HCT116 (cell line): Measurements from ENCODE around the gene TRAF5. TPM values are rescaled to one million over a fixed set of nuclear protein-coding genes. Genes with fewer than 3 reads are reported as not detected.

ENCODE experiments used
- ATAC-seq: fragments of 200-7000 bp; cut with Tn5 transposase; 2 replicates; pipeline ENCODE4 v1.9.1; 2020; ENCODE audit warnings: mild to moderate bottlenecking, moderate library complexity
- BruUV-seq: library from RNA; stranded (reverse); fragments of 400-500 nt; replicated peaks from 2 replicates; lab custom pipeline; 2021; lab: Mats Ljungman, UMichigan
- CTCF ChIA-PET: fragments of 300-600 bp; sonication (Branson Sonifier 250); formaldehyde crosslinking; loops from one replicate; lab custom pipeline; 2021; ENCODE audit warnings: antibody characterized with exemption; lab: Charles Lee
- POLR2A ChIA-PET: fragments of 300-600, 350-600 bp; sonication (Branson Sonifier 250); formaldehyde crosslinking; loops from one replicate; lab custom pipeline; 2021; ENCODE audit warnings: antibody characterized with exemption; lab: Charles Lee
- RAD21 ChIA-PET, 2 experiments: fragments of 300-600 bp; sonication (Branson Sonifier 250); formaldehyde crosslinking; loops; one replicate each; lab custom pipeline; 2023; ENCODE audit warnings: low total read pairs in 2 of 2; ENCODE audit not compliant: uncharacterized antibody in 2 of 2, unreplicated experiment in 2 of 2, low non-redundant PET in 1 of 2; lab: Charles Lee
- DNase-seq: peaks from one replicate; pipeline ENCODE4 v3.0.0-alpha.2; 2010; ENCODE audit warnings: low read depth, low spot score
- H2AFZ ChIP-seq: fragments of 200-600 bp; shearing (Covaris generic), sonication (generic); 2 replicates; pipeline ENCODE4 v1.6.1; 2017; ENCODE audit warnings: low read depth, mixed run types, mixed read lengths, antibody characterized with exemption, low read length; ENCODE audit not compliant: poor library complexity, severe bottlenecking
- H3K27ac ChIP-seq: 2 replicates; pipeline ENCODE4 v1.5.1; 2012; ENCODE audit warnings: low read depth, low read length
- H3K27me3 ChIP-seq: fragments of 200-600 bp; sonication (generic); 2 replicates; pipeline ENCODE4 v1.6.1; 2016; ENCODE audit warnings: mixed run types, low read length, mixed read lengths; ENCODE audit not compliant: insufficient read depth
- H3K36me3 ChIP-seq, 2 experiments: fragments of 200-500 bp in 1 of 2; fragments of 200-600 bp in 1 of 2; sonication (Bioruptor generic) in 1 of 2; sonication (generic) in 1 of 2; 2 replicates each; pipeline versions ENCODE4 v1.5.1 to v1.6.1; 2014 to 2016; ENCODE audit warnings: low read length in 2 of 2, inconsistent platforms in 1 of 2, mixed read lengths in 1 of 2, mixed run types in 1 of 2; ENCODE audit not compliant: insufficient read depth in 2 of 2, control insufficient read depth in 1 of 2
- H3K4me1 ChIP-seq, 2 experiments: fragments of 200-600 bp in 1 of 2; sonication (generic) in 1 of 2; 2 replicates each; pipeline versions ENCODE4 v1.5.1 to v1.6.1; 2012 to 2017; ENCODE audit warnings: low read length in 2 of 2, inconsistent platforms in 1 of 2, mild to moderate bottlenecking in 1 of 2, mixed read lengths in 1 of 2, mixed run types in 1 of 2, moderate library complexity in 1 of 2; ENCODE audit not compliant: insufficient read depth in 2 of 2, control insufficient read depth in 1 of 2
- H3K4me2 ChIP-seq: fragments of 200-600 bp; sonication (generic); 2 replicates; pipeline ENCODE4 v1.6.1; 2017; ENCODE audit warnings: mixed run types, low read length, mixed read lengths
- H3K4me3 ChIP-seq, 2 experiments: fragments of 200-600 bp in 1 of 2; sonication (generic) in 1 of 2; replicated peaks in 1 of 2; 2 replicates each; pipeline ENCODE4 v1.5.1; 2011 to 2016; ENCODE audit warnings: low read length in 2 of 2, control low read depth in 1 of 2, low read depth in 1 of 2, mild to moderate bottlenecking in 1 of 2, mixed read lengths in 1 of 2, mixed run types in 1 of 2
- H3K79me2 ChIP-seq: fragments of 200-600 bp; sonication (generic); 2 replicates; pipeline ENCODE4 v1.6.1; 2017; ENCODE audit warnings: mild to moderate bottlenecking, mixed run types, low read length, moderate library complexity, mixed read lengths; ENCODE audit not compliant: insufficient read depth
- H3K9ac ChIP-seq: fragments of 200-600 bp; sonication (generic); 2 replicates; pipeline ENCODE4 v1.6.1; 2016; ENCODE audit warnings: low read length, mixed read lengths
- H3K9me2 ChIP-seq: fragments of 200-600 bp; sonication (generic), shearing (Covaris generic); 2 replicates; pipeline ENCODE4 v1.6.1; 2017; ENCODE audit warnings: mixed run types, mild to moderate bottlenecking, moderate library complexity; ENCODE audit not compliant: insufficient read depth
- H3K9me3 ChIP-seq, 2 experiments: fragments of 200-500 bp in 1 of 2; fragments of 200-600 bp in 1 of 2; sonication (Bioruptor generic) in 1 of 2; sonication (generic) in 1 of 2; 2 replicates each; pipeline ENCODE4 v1.6.1; 2014 to 2017; ENCODE audit warnings: low read length in 2 of 2, mixed read lengths in 2 of 2, inconsistent platforms in 1 of 2, low read depth in 1 of 2, mild to moderate bottlenecking in 1 of 2, mixed run types in 1 of 2, moderate library complexity in 1 of 2; ENCODE audit not compliant: control insufficient read depth in 1 of 2, insufficient read depth in 1 of 2
- H4K20me1 ChIP-seq: fragments of 200-600 bp; sonication (generic), shearing (Covaris generic); 2 replicates; pipeline ENCODE4 v1.6.1; 2017; ENCODE audit warnings: mixed run types, mild to moderate bottlenecking, moderate library complexity; ENCODE audit not compliant: insufficient read depth
- FOSL1 ChIP-seq: IDR thresholded peaks from 2 replicates; pipeline ENCODE4 v1.6.1; 2012; ENCODE audit warnings: low read depth
- JUND ChIP-seq: IDR thresholded peaks from 2 replicates; pipeline ENCODE4 v1.6.1; 2012
- MAX ChIP-seq: IDR thresholded peaks from 2 replicates; pipeline ENCODE4 v1.6.1; 2012
- POLR2AphosphoS5 ChIP-seq: IDR thresholded peaks from 2 replicates; pipeline ENCODE4 v1.6.1; 2011; ENCODE audit warnings: mild to moderate bottlenecking, low read depth, low read length, moderate library complexity
- RAD21 ChIP-seq: IDR thresholded peaks from 2 replicates; pipeline ENCODE4 v1.6.1; 2012; ENCODE audit warnings: low read depth, mild to moderate bottlenecking
- SP1 ChIP-seq: IDR thresholded peaks from 2 replicates; pipeline ENCODE4 v1.6.1; 2012; ENCODE audit warnings: low read depth
- SRF ChIP-seq: IDR thresholded peaks from 2 replicates; pipeline ENCODE4 v1.6.1; 2012; ENCODE audit warnings: low read depth
- intact Hi-C: fragments of 100-400 bp; cut with micrococcal nuclease; formaldehyde crosslinking; loops from 2 replicates; pipeline ENCODE4 v1.10.0; 2022
- total RNA-seq: library from RNA; stranded (reverse); gene quantifications from one replicate; pipeline ENCODE4 v1.2.1, GENCODE V29; 2021; ENCODE audit not compliant: unreplicated experiment

TRAF5 gene
- total RNA-seq, 1 experiment from 2014 or later: 6.5 TPM

- intact Hi-C loops: no loop called here
- H3K27ac ChIP-seq: no peak overlapping the region
Measured at GRCh38 chr1:211333906-211334305, 7.3 kb downstream of the TRAF5 start.

GRCh38 chr1:211334986-211335385 lies 8.4 kb downstream of the TRAF5 start:
- no peak for ATAC-seq
- POLR2A ChIA-PET: no interaction called here
- CTCF ChIA-PET: no interaction called here

More at GRCh38 chr1:211333906-211334305, 7.3 kb downstream of the TRAF5 start:
- RAD21 ChIA-PET: no interaction called here
- Histone ChIP-seq H4K20me1 (no peaks in the 10 kb centered on the region), H3K4me1 (peaks cover 0 to 17% of the 10 kb centered on the region in 2 experiments; a peak in 1 of 4 replicates), H3K9me2 (no peaks in the 10 kb centered on the region), H3K9me3 (no peaks in the 10 kb centered on the region), H3K27me3 (no peaks in the 10 kb centered on the region), H3K4me3 (no peak overlapping the region), H2AFZ (no peak overlapping the region), H3K36me3 (no peaks in the 10 kb centered on the region), H3K4me2 (no peak overlapping the region), H3K79me2 (peaks cover 3% of the 10 kb centered on the region; the same call in 1 of the 2 replicates), H3K9ac (no peak overlapping the region)
- TF ChIP-seq POLR2AphosphoS5 (no peak), SRF (no peak), FOSL1 (no peak), RAD21 (no peak)
- BruUV-seq: no TSS peak
- CTCF ChIA-PET: no interaction called here
- POLR2A ChIA-PET: no interaction called here
- no peak for ATAC-seq
- no peak for DNase-seq

More at GRCh38 chr1:211334986-211335385, 8.4 kb downstream of the TRAF5 start:
- no peaks in the 10 kb centered on the region for H3K27me3 ChIP-seq
- intact Hi-C loops: no loop called here
- no peak overlapping the region for H3K4me3 ChIP-seq
- peaks cover 0 to 9% of the 10 kb centered on the region in 2 experiments; a peak in 1 of 4 replicates for H3K4me1 ChIP-seq
- no peak for DNase-seq
- H3K36me3 ChIP-seq: no peaks in the 10 kb centered on the region
- no peak overlapping the region for H3K9ac ChIP-seq
- H3K79me2 ChIP-seq: peaks cover 3% of the 10 kb centered on the region; the same call in 1 of the 2 replicates
- no peak overlapping the region for H2AFZ ChIP-seq
- no peaks in the 10 kb centered on the region for H3K9me3 ChIP-seq
- H4K20me1 ChIP-seq: no peaks in the 10 kb centered on the region
- H3K27ac ChIP-seq: no peak overlapping the region
- RAD21 ChIA-PET: interaction anchor here in 1 of 2 experiments (0.7 kb wide), 1 partner anchor 12 kb away, joined by 3 read pairs; no protein-coding TSS in a partner anchor
- no peak overlapping the region for H3K4me2 ChIP-seq
- BruUV-seq: no TSS peak
- TF ChIP-seq JUND (no peak), MAX (no peak), SRF (no peak), SP1 (no peak)
- TF ChIP-seq, all 23 proteins: peak for 0
- H3K9me2 ChIP-seq: no peaks in the 10 kb centered on the region
